Activated CD8-positive, alpha-beta memory T cell treated with anti-CD3 and anti-CD28 coated beads for 36 hours (primary cell): ENCODE measurements around the gene NHSL1. TPM values are rescaled to one million over a fixed set of nuclear protein-coding genes. Genes with fewer than 3 reads are reported as not detected.

ENCODE experiments used
- CTCF ChIA-PET: fragments of 350-600 bp; sonication (Branson Sonifier 250); formaldehyde crosslinking; loops from one replicate; lab custom pipeline; 2021; ENCODE audit warnings: antibody characterized with exemption; lab: Charles Lee
- POLR2A ChIA-PET: fragments of 350-600 bp; sonication (Branson Sonifier 250); formaldehyde crosslinking; loops from one replicate; lab custom pipeline; 2021; ENCODE audit warnings: antibody characterized with exemption; lab: Charles Lee
- total RNA-seq, 2 experiments: library from RNA; stranded (reverse); gene quantifications; one replicate each; pipeline ENCODE4 v1.2.3, GENCODE V29; 2021

NHSL1 gene, protein sequence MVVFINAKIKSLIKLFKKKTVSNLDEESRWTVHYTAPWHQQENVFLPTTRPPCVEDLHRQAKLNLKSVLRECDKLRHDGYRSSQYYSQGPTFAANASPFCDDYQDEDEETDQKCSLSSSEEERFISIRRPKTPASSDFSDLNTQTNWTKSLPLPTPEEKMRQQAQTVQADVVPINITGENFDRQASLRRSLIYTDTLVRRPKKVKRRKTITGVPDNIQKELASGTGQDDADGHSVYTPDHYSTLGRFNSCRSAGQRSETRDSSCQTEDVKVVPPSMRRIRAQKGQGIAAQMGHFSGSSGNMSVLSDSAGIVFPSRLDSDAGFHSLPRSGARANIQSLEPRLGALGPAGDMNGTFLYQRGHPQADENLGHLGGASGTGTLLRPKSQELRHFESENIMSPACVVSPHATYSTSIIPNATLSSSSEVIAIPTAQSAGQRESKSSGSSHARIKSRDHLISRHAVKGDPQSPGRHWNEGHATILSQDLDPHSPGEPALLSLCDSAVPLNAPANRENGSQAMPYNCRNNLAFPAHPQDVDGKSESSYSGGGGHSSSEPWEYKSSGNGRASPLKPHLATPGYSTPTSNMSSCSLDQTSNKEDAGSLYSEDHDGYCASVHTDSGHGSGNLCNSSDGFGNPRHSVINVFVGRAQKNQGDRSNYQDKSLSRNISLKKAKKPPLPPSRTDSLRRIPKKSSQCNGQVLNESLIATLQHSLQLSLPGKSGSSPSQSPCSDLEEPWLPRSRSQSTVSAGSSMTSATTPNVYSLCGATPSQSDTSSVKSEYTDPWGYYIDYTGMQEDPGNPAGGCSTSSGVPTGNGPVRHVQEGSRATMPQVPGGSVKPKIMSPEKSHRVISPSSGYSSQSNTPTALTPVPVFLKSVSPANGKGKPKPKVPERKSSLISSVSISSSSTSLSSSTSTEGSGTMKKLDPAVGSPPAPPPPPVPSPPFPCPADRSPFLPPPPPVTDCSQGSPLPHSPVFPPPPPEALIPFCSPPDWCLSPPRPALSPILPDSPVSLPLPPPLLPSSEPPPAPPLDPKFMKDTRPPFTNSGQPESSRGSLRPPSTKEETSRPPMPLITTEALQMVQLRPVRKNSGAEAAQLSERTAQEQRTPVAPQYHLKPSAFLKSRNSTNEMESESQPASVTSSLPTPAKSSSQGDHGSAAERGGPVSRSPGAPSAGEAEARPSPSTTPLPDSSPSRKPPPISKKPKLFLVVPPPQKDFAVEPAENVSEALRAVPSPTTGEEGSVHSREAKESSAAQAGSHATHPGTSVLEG (N-terminal part only)
- total RNA-seq = under 1 TPM; 0.19 to 0.38 TPM

- POLR2A ChIA-PET = no interaction called here
- CTCF ChIA-PET = no interaction called here
Observed at GRCh38 chr6:138499303-138500018, at the start of gene NHSL1. Gene NHSL1, minus strand, starts transcription at chr6:138499494. Its CDS starts 204 bp downstream, at chr6:138499290.

- ChIA-PET CTCF (no interaction called here), POLR2A (no interaction called here)
Observed at GRCh38 chr6:138546733-138547185, 47.5 kb upstream of the NHSL1 start.

- CTCF ChIA-PET = no interaction called here
- POLR2A ChIA-PET = no interaction called here
Observed at GRCh38 chr6:138545621-138545980, 46.3 kb upstream of the NHSL1 start.

- POLR2A ChIA-PET = no interaction called here
- CTCF ChIA-PET = no interaction called here
Observed at GRCh38 chr6:138544501-138544900, 45.2 kb upstream of the NHSL1 start.

DNA sequence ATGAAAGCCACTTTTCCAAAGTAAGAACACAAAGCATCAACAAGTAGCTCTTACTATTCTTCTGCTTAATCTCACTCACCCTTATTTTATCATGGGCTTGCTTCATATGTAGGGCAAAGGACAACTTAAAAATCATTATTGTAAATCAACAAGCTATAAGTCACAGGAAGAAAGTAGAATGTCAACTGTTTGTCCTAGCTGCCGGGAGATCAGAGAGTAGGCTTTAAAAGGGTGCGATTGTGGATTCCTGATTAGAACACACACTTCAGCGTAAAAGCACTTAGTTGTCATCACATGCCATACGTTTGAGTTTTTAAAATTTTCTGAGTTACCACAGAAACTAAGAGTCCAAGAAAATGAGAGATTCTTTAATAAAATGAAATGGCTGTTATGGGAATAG is 44.4 kb upstream of the NHSL1 start:
- POLR2A ChIA-PET = no interaction called here
- CTCF ChIA-PET = no interaction called here

GRCh38 chr6:138541823-138542481 is 42.7 kb upstream of the NHSL1 start:
- ChIA-PET POLR2A (no interaction called here), CTCF (no interaction called here)

- ChIA-PET CTCF (no interaction called here), POLR2A (no interaction called here)
Observed at GRCh38 chr6:138540468-138540867, 41.2 kb upstream of the NHSL1 start.

- POLR2A ChIA-PET = no interaction called here
- CTCF ChIA-PET = no interaction called here
Observed at GRCh38 chr6:138539876-138540275, 40.6 kb upstream of the NHSL1 start.

- ChIA-PET POLR2A (no interaction called here), CTCF (no interaction called here)
Observed at GRCh38 chr6:138538390-138539031, 39.2 kb upstream of the NHSL1 start.

DNA sequence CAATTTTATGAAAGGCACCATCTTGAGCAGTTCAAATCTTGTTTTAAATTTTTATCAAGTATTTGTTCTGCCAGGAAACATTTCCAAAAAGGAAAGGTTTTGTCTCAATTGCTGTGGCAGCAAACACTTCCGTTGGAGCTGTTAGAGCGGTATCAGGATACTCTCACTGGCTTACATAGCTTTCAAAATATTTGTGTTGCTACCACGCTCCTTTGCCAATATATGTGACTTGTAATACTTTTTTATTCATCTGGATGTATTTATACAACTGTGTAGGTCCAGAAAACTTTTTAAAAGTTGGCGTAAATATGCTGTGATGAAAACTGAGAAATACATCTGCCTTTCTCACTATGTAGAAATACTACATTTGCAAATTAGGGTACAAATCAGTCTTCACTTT is 37.8 kb upstream of the NHSL1 start:
- CTCF ChIA-PET = no interaction called here
- POLR2A ChIA-PET = no interaction called here

DNA sequence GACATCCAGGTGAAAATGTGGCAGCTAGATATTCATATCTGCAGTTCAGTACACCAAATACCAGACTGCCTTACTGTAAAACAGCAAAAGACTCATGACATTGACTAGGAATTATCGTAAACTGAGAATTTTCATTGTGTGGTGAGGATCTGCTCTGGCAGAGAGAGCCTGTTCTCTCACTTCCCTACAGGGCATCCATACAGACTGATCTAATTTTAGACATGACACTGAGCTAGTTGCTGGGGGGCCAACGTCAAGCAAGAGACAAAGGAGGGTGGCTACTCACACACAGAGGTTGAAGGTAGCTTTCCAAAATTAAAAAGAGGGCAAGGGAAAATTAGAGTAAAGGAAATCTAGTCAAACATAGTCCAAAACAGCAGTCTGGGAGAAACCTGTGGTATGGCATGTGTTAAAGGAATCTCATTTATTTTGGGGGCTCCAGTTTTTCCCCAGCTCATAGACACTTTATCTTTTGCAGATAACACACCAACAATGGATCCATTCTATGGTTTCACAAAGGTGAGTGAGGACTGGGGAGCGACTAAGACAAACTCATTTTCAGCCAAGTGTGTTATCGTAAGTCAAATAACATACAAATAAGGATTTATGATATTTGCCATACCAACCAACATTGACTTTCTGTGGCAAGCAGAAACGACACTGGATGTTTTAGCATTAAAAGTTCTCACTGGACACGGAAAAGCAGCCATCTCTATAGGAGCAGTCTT is 36.6 kb upstream of the NHSL1 start:
- ChIA-PET POLR2A (no interaction called here), CTCF (no interaction called here)

DNA sequence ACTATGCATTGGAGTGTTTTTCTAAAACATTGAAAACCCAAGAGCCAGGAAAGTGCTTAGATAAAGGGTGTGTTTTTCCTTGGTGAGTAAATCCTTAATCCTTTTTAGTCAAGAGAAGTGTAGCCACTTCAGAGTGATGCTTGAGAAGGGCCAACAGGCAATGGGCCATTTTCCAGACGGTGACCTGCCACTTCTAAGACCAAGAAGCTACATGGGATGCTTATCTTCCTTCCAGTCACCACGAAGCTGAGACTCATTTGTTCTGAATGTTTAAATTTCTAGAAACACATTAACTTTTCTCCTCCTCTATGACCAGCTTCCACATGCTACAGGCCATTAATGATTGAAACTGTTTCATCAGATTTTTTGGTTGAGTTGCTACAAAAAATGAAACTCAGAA is 34.4 kb upstream of the NHSL1 start:
- POLR2A ChIA-PET = no interaction called here
- CTCF ChIA-PET = no interaction called here

DNA sequence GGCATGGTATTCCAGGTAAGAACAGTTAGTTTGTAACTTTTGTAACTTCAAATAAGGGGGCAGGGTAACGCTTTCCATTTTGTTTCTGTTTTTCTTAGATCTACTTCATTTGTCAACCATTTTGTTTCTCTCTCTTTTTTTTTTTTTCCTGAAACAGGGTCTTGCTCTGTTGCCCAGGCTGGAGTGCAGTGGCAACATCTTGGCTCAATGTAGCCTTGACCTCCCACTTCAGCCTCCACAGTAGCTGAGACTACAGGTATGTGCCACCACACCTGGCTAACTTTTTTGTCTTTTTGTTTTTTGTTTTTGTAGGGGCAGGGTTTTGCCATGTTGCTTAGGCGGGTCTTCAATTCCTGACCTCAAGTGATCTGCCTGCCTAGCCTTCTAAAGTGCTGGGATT is 32.1 kb upstream of the NHSL1 start:
- ChIA-PET CTCF (no interaction called here), POLR2A (no interaction called here)

GRCh38 chr6:138529478-138529877 is 30.2 kb upstream of the NHSL1 start:
- ChIA-PET POLR2A (no interaction called here), CTCF (no interaction called here)

GRCh38 chr6:138528956-138529355 is 29.7 kb upstream of the NHSL1 start:
- POLR2A ChIA-PET = no interaction called here
- CTCF ChIA-PET = no interaction called here

- POLR2A ChIA-PET = no interaction called here
- CTCF ChIA-PET = interaction anchor here (1.5 kb wide), 1 partner anchor 11 kb away, joined by 5 read pairs; no protein-coding TSS in a partner anchor
Observed at GRCh38 chr6:138528137-138528536, 28.8 kb upstream of the NHSL1 start.

DNA sequence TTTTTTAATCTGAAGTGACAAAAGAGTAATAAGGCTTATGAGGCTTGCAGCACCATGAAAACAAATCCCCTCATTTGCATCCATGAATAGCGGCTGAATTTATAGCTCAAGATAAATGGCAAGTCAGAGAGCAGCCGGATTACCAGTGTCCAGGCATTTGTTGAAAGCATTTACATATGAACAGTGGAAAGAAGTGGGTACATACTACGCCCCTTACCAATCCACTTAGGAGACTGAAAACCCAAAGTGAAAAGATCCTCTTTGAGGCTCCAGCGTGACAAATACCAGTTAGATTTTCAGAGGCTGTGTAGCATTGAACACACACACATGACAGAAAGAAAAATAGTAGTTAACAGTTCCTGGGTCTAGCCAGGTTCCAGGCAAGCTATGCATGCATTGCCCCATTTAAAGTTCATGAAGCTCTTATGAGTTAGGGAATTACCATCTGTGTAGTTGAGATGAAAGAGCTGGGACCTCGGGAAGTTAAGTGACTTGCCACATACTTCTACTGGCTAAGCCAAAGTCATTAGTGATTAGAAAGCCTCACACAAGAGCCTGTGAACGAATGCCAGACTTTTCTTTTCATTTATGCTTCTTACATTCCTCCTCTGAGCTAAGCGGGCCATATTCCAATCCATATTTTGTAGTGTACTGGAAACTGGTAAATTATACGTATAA is 28.3 kb upstream of the NHSL1 start:
- ChIA-PET CTCF (interaction anchor here (1.5 kb wide), 1 partner anchor 10 kb away, joined by 5 read pairs; no protein-coding TSS in a partner anchor), POLR2A (no interaction called here)
